Body of pancreas (tissue), 4 donors: ENCODE results near the gene ALDH3B2.
"Not testable (repeated sequence)": the region's sequence is repeated elsewhere in the genome, so short reads cannot be mapped to it uniquely, and the experiment has no call there.

Experiments
- CTCF ChIP-seq, 7 experiments: fragments of 450-650 bp in 4 of 7; fragments of 200-600 bp in 3 of 7; sonication (generic) in 3 of 7; IDR thresholded peaks; one replicate each; pipeline ENCODE4 v1.5.1; 2016 to 2019; ENCODE audit warnings: antibody characterized with exemption in 7 of 7
- POLR2A ChIP-seq, 3 donors: fragments of 450-650 bp; IDR thresholded peaks; one replicate each; pipeline ENCODE4 v1.6.1; 2016; ENCODE audit warnings: antibody characterized with exemption in 3 of 3, mild to moderate bottlenecking in 2 of 3

DNA sequence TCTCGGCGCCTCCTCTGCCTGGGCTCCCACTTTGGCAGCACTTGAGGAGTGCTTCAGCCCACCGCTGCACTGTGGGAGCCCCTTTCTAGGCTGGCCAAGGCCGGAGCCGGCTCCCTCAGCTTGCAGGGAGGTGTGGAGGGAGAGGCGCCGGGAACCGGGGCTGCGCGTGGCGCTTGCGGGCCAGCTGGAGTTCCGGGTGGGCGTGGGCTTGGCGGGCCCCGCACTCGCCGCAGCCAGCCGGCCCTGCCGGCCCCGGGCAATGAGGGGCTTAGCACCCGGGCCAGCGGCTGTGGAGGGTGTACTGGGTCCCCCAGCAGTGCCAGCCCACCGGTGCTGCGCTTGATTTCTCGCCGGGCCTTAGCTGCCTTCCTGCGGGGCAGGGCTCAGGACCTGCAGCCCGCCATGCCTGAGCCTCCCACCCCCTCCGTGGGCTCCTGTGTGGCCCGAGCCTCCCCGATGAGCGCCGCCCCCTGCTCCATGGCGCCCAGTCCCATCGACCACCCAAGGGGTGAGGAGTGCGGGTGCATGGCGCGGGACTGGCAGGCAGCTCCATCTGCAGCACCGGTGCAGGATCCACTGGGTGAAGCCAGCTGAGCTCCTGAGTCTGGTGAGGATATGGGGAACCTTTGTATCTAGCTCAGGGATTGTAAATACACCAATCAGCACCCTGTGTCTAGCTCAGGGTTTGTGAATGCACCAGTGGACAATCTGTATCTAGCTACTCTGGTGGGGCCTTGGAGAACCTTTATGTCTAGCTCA, 55.3 kb downstream of the ALDH3B2 start:
- TF ChIP-seq CTCF, POLR2A (IDR thresholded peaks at IDR 0.05): not testable (repeated sequence)
